Ovary (tissue), 3 donors: Measurements from ENCODE around the gene SFSWAP.

Experiments
- CTCF ChIP-seq, 3 donors: fragments of 450-650 bp in 2 of 3; fragments of 200-600 bp in 1 of 3; IDR thresholded peaks; one replicate each; pipeline versions ENCODE4 v1.5.1 to v1.8.0; 2016 to 2022; ENCODE audit warnings: antibody characterized with exemption in 3 of 3, mild to moderate bottlenecking in 1 of 3
- POLR2A ChIP-seq: fragments of 450-650 bp; IDR thresholded peaks from one replicate; pipeline ENCODE4 v1.6.1; 2017; ENCODE audit warnings: antibody characterized with exemption, mild to moderate bottlenecking, moderate library complexity
- donor health status: DM: no; HTN: no; CAD: no.

DNA sequence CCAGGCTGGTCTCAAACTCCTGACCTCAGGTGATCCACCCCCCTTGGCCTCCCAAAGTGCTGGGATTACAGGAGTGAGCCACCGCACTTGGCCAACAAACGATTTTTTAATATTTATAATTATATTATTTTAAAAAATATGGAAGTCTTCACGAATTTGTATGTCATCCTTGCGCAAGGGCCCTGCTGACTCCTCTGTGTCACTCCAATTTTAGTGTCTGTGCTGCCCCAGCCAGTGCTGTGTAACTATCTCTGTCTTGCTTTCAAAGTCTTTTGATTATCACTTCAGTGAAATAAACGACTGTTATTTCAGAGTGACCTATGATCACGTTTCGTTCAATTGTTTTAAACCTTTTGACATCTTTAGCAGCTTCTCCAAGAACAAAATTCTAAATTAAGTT lies 104.2 kb downstream of the SFSWAP start:
- TF ChIP-seq CTCF (IDR thresholded peaks at IDR 0.05) = no peak
- no peak for TF ChIP-seq POLR2A
